Stimulated activated CD4-positive, alpha-beta T cell treated with anti-CD3 and anti-CD28 coated beads, TNF-alpha, amount 100 ng/mL, for 1 hour (primary cell): ENCODE results near the gene TRIM54.
A peak's percentile ranks its signal among the peaks of the same experiment; 100 is the strongest.
"Not testable (repeated sequence)": the region's sequence is repeated elsewhere in the genome, so short reads cannot be mapped to it uniquely, and the experiment has no call there.

Source experiments
- DNase-seq, 3 donors: peaks; one replicate each; pipeline ENCODE4 v3.0.0-alpha.2; 2020; ENCODE audit warnings: low read depth in 3 of 3, low spot score in 1 of 3

The TRIM54 gene

GRCh38 chr2:27281442-27281841 is 787 bp upstream of the TRIM54 start:
- no peak for DNase-seq

- DNase-seq, result no peak
Observed at GRCh38 chr2:27282892-27283291, 663 bp downstream of the TRIM54 start.

- DNase-seq, result no peak
Observed at GRCh38 chr2:27284996-27285395, 2.8 kb downstream of the TRIM54 start.

GRCh38 chr2:27285481-27285880 is 3.3 kb downstream of the TRIM54 start:
- no peak for DNase-seq

GRCh38 chr2:27288610-27289009 is 6.4 kb downstream of the TRIM54 start:
- no peak for DNase-seq

GRCh38 chr2:27290549-27290948 is 8.3 kb downstream of the TRIM54 start:
- no peak for DNase-seq

GRCh38 chr2:27291865-27292264 is 9.6 kb downstream of the TRIM54 start:
- DNase-seq, result no peak

- DNase-seq, result no peak
Observed at GRCh38 chr2:27294928-27295327, 12.7 kb downstream of the TRIM54 start.

- no peak for DNase-seq
Observed at GRCh38 chr2:27296481-27296880, 14.3 kb downstream of the TRIM54 start.

- DNase-seq, result no peak
Observed at GRCh38 chr2:27297195-27297594, 15.0 kb downstream of the TRIM54 start.

GRCh38 chr2:27298391-27299080 is 16.3 kb downstream of the TRIM54 start:
- no peak for DNase-seq

- not testable (repeated sequence) for DNase-seq
Observed at GRCh38 chr2:27300606-27301005, 18.4 kb downstream of the TRIM54 start.

GRCh38 chr2:27303093-27304025 is 21.1 kb downstream of the TRIM54 start:
- no peak for DNase-seq

GRCh38 chr2:27304488-27305240 is 22.4 kb downstream of the TRIM54 start:
- DNase-seq, result no peak

- DNase-seq, result no peak
Observed at GRCh38 chr2:27305516-27305915, 23.3 kb downstream of the TRIM54 start.

- DNase-seq, result no peak
Observed at GRCh38 chr2:27306136-27306535, 23.9 kb downstream of the TRIM54 start.

GRCh38 chr2:27306573-27307286 is 24.5 kb downstream of the TRIM54 start:
- peak in 1 of 3 donors; percentile 31 for DNase-seq

GRCh38 chr2:27307287-27307544 is 25.0 kb downstream of the TRIM54 start:
- DNase-seq, result no peak

GRCh38 chr2:27307545-27308358 is 25.5 kb downstream of the TRIM54 start:
- no peak for DNase-seq

GRCh38 chr2:27308359-27308881 is 26.2 kb downstream of the TRIM54 start, which contains the start of gene UCN:
TSS of gene UCN (minus strand) at chr2:27308445. CDS start at chr2:27307895, 550 bp downstream.
- DNase-seq, result no peak
